Sigmoid colon (tissue), 3 donors: Measurements from ENCODE around the gene ACTN4.

Experiments used
- POLR2A ChIP-seq, 2 donors: fragments of 450-650 bp; IDR thresholded peaks; one replicate each; pipeline ENCODE4 v1.6.1; 2016; ENCODE audit warnings: antibody characterized with exemption in 2 of 2, mild to moderate bottlenecking in 2 of 2, moderate library complexity in 2 of 2
- TF ChIP-seq, protein P1 (sequence below), 4 experiments: fragments of 450-650 bp in 3 of 4; fragments of 200-600 bp in 1 of 4; IDR thresholded peaks; one replicate each; pipeline ENCODE4 v1.5.1; 2016 to 2019; ENCODE audit warnings: antibody characterized with exemption in 4 of 4, mild to moderate bottlenecking in 3 of 4, moderate library complexity in 2 of 4

DNA sequence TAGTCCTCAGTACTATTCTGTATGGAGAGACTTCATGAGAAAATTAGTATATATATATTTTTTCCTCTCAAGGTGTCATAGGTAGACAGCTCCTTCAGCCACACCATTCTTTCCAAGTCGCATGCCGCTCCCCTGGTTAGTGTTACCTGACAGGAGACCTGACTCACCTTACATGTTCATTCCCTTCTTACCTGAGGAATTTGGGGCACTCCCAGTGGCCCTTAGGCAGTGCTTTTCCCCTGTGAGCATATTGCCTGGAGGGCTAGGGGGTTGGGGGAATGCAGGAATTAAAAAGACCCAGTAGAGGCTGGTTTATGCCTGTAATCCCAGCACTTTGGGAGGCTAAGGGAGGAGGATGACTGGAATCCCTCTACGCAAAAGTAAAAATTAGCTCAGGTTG, 9.0 kb upstream of the ACTN4 start:
- TF ChIP-seq, protein P1, sequence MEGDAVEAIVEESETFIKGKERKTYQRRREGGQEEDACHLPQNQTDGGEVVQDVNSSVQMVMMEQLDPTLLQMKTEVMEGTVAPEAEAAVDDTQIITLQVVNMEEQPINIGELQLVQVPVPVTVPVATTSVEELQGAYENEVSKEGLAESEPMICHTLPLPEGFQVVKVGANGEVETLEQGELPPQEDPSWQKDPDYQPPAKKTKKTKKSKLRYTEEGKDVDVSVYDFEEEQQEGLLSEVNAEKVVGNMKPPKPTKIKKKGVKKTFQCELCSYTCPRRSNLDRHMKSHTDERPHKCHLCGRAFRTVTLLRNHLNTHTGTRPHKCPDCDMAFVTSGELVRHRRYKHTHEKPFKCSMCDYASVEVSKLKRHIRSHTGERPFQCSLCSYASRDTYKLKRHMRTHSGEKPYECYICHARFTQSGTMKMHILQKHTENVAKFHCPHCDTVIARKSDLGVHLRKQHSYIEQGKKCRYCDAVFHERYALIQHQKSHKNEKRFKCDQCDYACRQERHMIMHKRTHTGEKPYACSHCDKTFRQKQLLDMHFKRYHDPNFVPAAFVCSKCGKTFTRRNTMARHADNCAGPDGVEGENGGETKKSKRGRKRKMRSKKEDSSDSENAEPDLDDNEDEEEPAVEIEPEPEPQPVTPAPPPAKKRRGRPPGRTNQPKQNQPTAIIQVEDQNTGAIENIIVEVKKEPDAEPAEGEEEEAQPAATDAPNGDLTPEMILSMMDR (IDR thresholded peaks at IDR 0.05): no peak
- TF ChIP-seq POLR2A (IDR thresholded peaks at IDR 0.05): no peak
